Activated CD4-positive, alpha-beta T cell treated with anti-CD3 and anti-CD28 coated beads, Interleukin-2, amount 50 U/mL, for 24 hours (primary cell): ENCODE results near the gene TCF25.

Experiments
- DNase-seq, 2 donors: peaks; one replicate each; pipeline ENCODE4 v3.0.0-alpha.2; 2020; ENCODE audit warnings: low read depth in 1 of 2, low spot score in 1 of 2

TCF25 gene

GRCh38 chr16:89843409-89844350 is 29.7 kb upstream of the TCF25 start:
- no peak for DNase-seq

GRCh38 chr16:89844739-89845339 is 28.6 kb upstream of the TCF25 start:
- DNase-seq, result no peak

- DNase-seq, result no peak
Measured at GRCh38 chr16:89845417-89845816, 28.0 kb upstream of the TCF25 start.

GRCh38 chr16:89847051-89847939 is 26.1 kb upstream of the TCF25 start:
- no peak for DNase-seq

- DNase-seq, result no peak
Measured at GRCh38 chr16:89847940-89848297, 25.5 kb upstream of the TCF25 start.

GRCh38 chr16:89848974-89849373 is 24.4 kb upstream of the TCF25 start:
- DNase-seq, result no peak

- DNase-seq, result no peak
Measured at GRCh38 chr16:89853306-89853993, 19.9 kb upstream of the TCF25 start.

- DNase-seq, result no peak
Measured at GRCh38 chr16:89855301-89855945, 18.0 kb upstream of the TCF25 start.

- DNase-seq, result no peak
Measured at GRCh38 chr16:89855986-89856385, 17.4 kb upstream of the TCF25 start.

- DNase-seq, result no peak
Measured at GRCh38 chr16:89858973-89859614, 14.3 kb upstream of the TCF25 start.

- no peak for DNase-seq
Measured at GRCh38 chr16:89859615-89860007, 13.8 kb upstream of the TCF25 start.

- DNase-seq, result peak; percentile 54 to 60
Measured at GRCh38 chr16:89860747-89861304, 12.6 kb upstream of the TCF25 start.

GRCh38 chr16:89861648-89862047 is 11.7 kb upstream of the TCF25 start:
- no peak for DNase-seq

- no peak for DNase-seq
Measured at GRCh38 chr16:89862732-89863131, 10.7 kb upstream of the TCF25 start.

GRCh38 chr16:89863741-89864526 is 9.5 kb upstream of the TCF25 start:
- peak in 1 of 2 donors; percentile 25 for DNase-seq

- DNase-seq, result no peak
Measured at GRCh38 chr16:89864527-89864820, 8.9 kb upstream of the TCF25 start.

GRCh38 chr16:89867918-89868317 is 5.5 kb upstream of the TCF25 start:
- DNase-seq, result no peak

- no peak for DNase-seq
Measured at GRCh38 chr16:89869911-89870310, 3.5 kb upstream of the TCF25 start.

- DNase-seq, result no peak
Measured at GRCh38 chr16:89870440-89870839, 3.0 kb upstream of the TCF25 start.
